HCT116 (cell line): Measurements from ENCODE around the gene TOX4. TPM values are rescaled to one million over a fixed set of nuclear protein-coding genes. Genes with fewer than 3 reads are reported as not detected.

Experiments used
- ATAC-seq: fragments of 200-7000 bp; cut with Tn5 transposase; 2 replicates; pipeline ENCODE4 v1.9.1; 2020; ENCODE audit warnings: mild to moderate bottlenecking, moderate library complexity
- Bru-seq: library from RNA; stranded (reverse); fragments of 400-500 nt; gene quantifications from one replicate; lab custom pipeline; 2021; lab: Mats Ljungman, UMichigan
- BruChase-seq, 2 experiments: library from RNA; stranded (reverse); fragments of 400-500 nt; gene quantifications; one replicate each; lab custom pipeline; 2021; lab: Mats Ljungman, UMichigan
- BruUV-seq: library from RNA; stranded (reverse); fragments of 400-500 nt; replicated peaks from 2 replicates; lab custom pipeline; 2021; lab: Mats Ljungman, UMichigan
- CTCF ChIA-PET: fragments of 300-600 bp; sonication (Branson Sonifier 250); formaldehyde crosslinking; loops from one replicate; lab custom pipeline; 2021; ENCODE audit warnings: antibody characterized with exemption; lab: Charles Lee
- POLR2A ChIA-PET: fragments of 300-600, 350-600 bp; sonication (Branson Sonifier 250); formaldehyde crosslinking; loops from one replicate; lab custom pipeline; 2021; ENCODE audit warnings: antibody characterized with exemption; lab: Charles Lee
- RAD21 ChIA-PET, 2 experiments: fragments of 300-600 bp; sonication (Branson Sonifier 250); formaldehyde crosslinking; loops; one replicate each; lab custom pipeline; 2023; ENCODE audit warnings: low total read pairs in 2 of 2; ENCODE audit not compliant: uncharacterized antibody in 2 of 2, unreplicated experiment in 2 of 2, low non-redundant PET in 1 of 2; lab: Charles Lee
- DNase-seq: peaks from one replicate; pipeline ENCODE4 v3.0.0-alpha.2; 2010; ENCODE audit warnings: low read depth, low spot score
- H2AFZ ChIP-seq: fragments of 200-600 bp; shearing (Covaris generic), sonication (generic); 2 replicates; pipeline ENCODE4 v1.6.1; 2017; ENCODE audit warnings: low read depth, mixed run types, mixed read lengths, antibody characterized with exemption, low read length; ENCODE audit not compliant: poor library complexity, severe bottlenecking
- H3K27ac ChIP-seq: 2 replicates; pipeline ENCODE4 v1.5.1; 2012; ENCODE audit warnings: low read depth, low read length
- H3K27me3 ChIP-seq: fragments of 200-600 bp; sonication (generic); 2 replicates; pipeline ENCODE4 v1.6.1; 2016; ENCODE audit warnings: mixed run types, low read length, mixed read lengths; ENCODE audit not compliant: insufficient read depth
- H3K36me3 ChIP-seq, 2 experiments: fragments of 200-500 bp in 1 of 2; fragments of 200-600 bp in 1 of 2; sonication (Bioruptor generic) in 1 of 2; sonication (generic) in 1 of 2; 2 replicates each; pipeline versions ENCODE4 v1.5.1 to v1.6.1; 2014 to 2016; ENCODE audit warnings: low read length in 2 of 2, inconsistent platforms in 1 of 2, mixed read lengths in 1 of 2, mixed run types in 1 of 2; ENCODE audit not compliant: insufficient read depth in 2 of 2, control insufficient read depth in 1 of 2
- H3K4me1 ChIP-seq, 2 experiments: fragments of 200-600 bp in 1 of 2; sonication (generic) in 1 of 2; 2 replicates each; pipeline versions ENCODE4 v1.5.1 to v1.6.1; 2012 to 2017; ENCODE audit warnings: low read length in 2 of 2, inconsistent platforms in 1 of 2, mild to moderate bottlenecking in 1 of 2, mixed read lengths in 1 of 2, mixed run types in 1 of 2, moderate library complexity in 1 of 2; ENCODE audit not compliant: insufficient read depth in 2 of 2, control insufficient read depth in 1 of 2
- H3K4me2 ChIP-seq: fragments of 200-600 bp; sonication (generic); 2 replicates; pipeline ENCODE4 v1.6.1; 2017; ENCODE audit warnings: mixed run types, low read length, mixed read lengths
- H3K4me3 ChIP-seq, 2 experiments: fragments of 200-600 bp in 1 of 2; sonication (generic) in 1 of 2; replicated peaks in 1 of 2; 2 replicates each; pipeline ENCODE4 v1.5.1; 2011 to 2016; ENCODE audit warnings: low read length in 2 of 2, control low read depth in 1 of 2, low read depth in 1 of 2, mild to moderate bottlenecking in 1 of 2, mixed read lengths in 1 of 2, mixed run types in 1 of 2
- H3K79me2 ChIP-seq: fragments of 200-600 bp; sonication (generic); 2 replicates; pipeline ENCODE4 v1.6.1; 2017; ENCODE audit warnings: mild to moderate bottlenecking, mixed run types, low read length, moderate library complexity, mixed read lengths; ENCODE audit not compliant: insufficient read depth
- H3K9ac ChIP-seq: fragments of 200-600 bp; sonication (generic); 2 replicates; pipeline ENCODE4 v1.6.1; 2016; ENCODE audit warnings: low read length, mixed read lengths
- H3K9me2 ChIP-seq: fragments of 200-600 bp; sonication (generic), shearing (Covaris generic); 2 replicates; pipeline ENCODE4 v1.6.1; 2017; ENCODE audit warnings: mixed run types, mild to moderate bottlenecking, moderate library complexity; ENCODE audit not compliant: insufficient read depth
- H3K9me3 ChIP-seq, 2 experiments: fragments of 200-500 bp in 1 of 2; fragments of 200-600 bp in 1 of 2; sonication (Bioruptor generic) in 1 of 2; sonication (generic) in 1 of 2; 2 replicates each; pipeline ENCODE4 v1.6.1; 2014 to 2017; ENCODE audit warnings: low read length in 2 of 2, mixed read lengths in 2 of 2, inconsistent platforms in 1 of 2, low read depth in 1 of 2, mild to moderate bottlenecking in 1 of 2, mixed run types in 1 of 2, moderate library complexity in 1 of 2; ENCODE audit not compliant: control insufficient read depth in 1 of 2, insufficient read depth in 1 of 2
- H4K20me1 ChIP-seq: fragments of 200-600 bp; sonication (generic), shearing (Covaris generic); 2 replicates; pipeline ENCODE4 v1.6.1; 2017; ENCODE audit warnings: mixed run types, mild to moderate bottlenecking, moderate library complexity; ENCODE audit not compliant: insufficient read depth
- CBX3 ChIP-seq: IDR thresholded peaks from 2 replicates; pipeline ENCODE4 v1.6.1; 2012; ENCODE audit warnings: low read depth
- EGR1 ChIP-seq: IDR thresholded peaks from 2 replicates; pipeline ENCODE4 v1.6.1; 2012; ENCODE audit warnings: low read depth
- ELF1 ChIP-seq: IDR thresholded peaks from 2 replicates; pipeline ENCODE4 v1.6.1; 2012; ENCODE audit warnings: low read depth, borderline replicate concordance
- FOSL1 ChIP-seq: IDR thresholded peaks from 2 replicates; pipeline ENCODE4 v1.6.1; 2012; ENCODE audit warnings: low read depth
- POLR2AphosphoS5 ChIP-seq: IDR thresholded peaks from 2 replicates; pipeline ENCODE4 v1.6.1; 2011; ENCODE audit warnings: mild to moderate bottlenecking, low read depth, low read length, moderate library complexity
- SIN3A ChIP-seq: IDR thresholded peaks from 2 replicates; pipeline ENCODE4 v1.6.1; 2012; ENCODE audit warnings: low read depth
- SP1 ChIP-seq: IDR thresholded peaks from 2 replicates; pipeline ENCODE4 v1.6.1; 2012; ENCODE audit warnings: low read depth
- SRF ChIP-seq: IDR thresholded peaks from 2 replicates; pipeline ENCODE4 v1.6.1; 2012; ENCODE audit warnings: low read depth
- YY1 ChIP-seq: IDR thresholded peaks from 2 replicates; pipeline ENCODE4 v1.6.1; 2011; ENCODE audit warnings: low read length, low read depth, moderate library complexity, mild to moderate bottlenecking; ENCODE audit not compliant: insufficient replicate concordance; ENCODE audit errors: extremely low read depth
- ZFX ChIP-seq: fragments of 450-650 bp; IDR thresholded peaks from 2 replicates; pipeline ENCODE4 v1.6.1; 2017
- intact Hi-C: fragments of 100-400 bp; cut with micrococcal nuclease; formaldehyde crosslinking; loops from 2 replicates; pipeline ENCODE4 v1.10.0; 2022
- long read RNA-seq: library from polyadenylated mRNA; unstranded; transcript quantifications from one replicate; pipeline ENCODE4 v2.0.0, GENCODE V29; 2021; ENCODE audit not compliant: unreplicated experiment
- polyA plus RNA-seq: library from polyadenylated mRNA; unstranded; fragments of >200 nt; gene quantifications from 2 replicates; pipeline ENCODE4 v1.2.1, GENCODE V29; 2012; ENCODE audit warnings: missing spikeins
- total RNA-seq: library from RNA; stranded (reverse); gene quantifications from one replicate; pipeline ENCODE4 v1.2.1, GENCODE V29; 2021; ENCODE audit not compliant: unreplicated experiment
- TF ChIP-seq, protein P1 (sequence below), 3 experiments: fragments of 200-600 bp in 1 of 3; sonication (generic) in 1 of 3; IDR thresholded peaks in 2 of 3; conservative IDR thresholded peaks in 1 of 3; 2 replicates each; pipeline ENCODE4 v1.5.1; 2012 to 2017; ENCODE audit warnings: low read depth in 2 of 3, low read length in 2 of 3, antibody characterized with exemption in 1 of 3, borderline replicate concordance in 1 of 3, control low read depth in 1 of 3, mild to moderate bottlenecking in 1 of 3, mixed read lengths in 1 of 3, mixed run types in 1 of 3, moderate library complexity in 1 of 3; ENCODE audit not compliant: insufficient read depth in 1 of 3
- TF ChIP-seq, protein P2 (sequence below): IDR thresholded peaks from 2 replicates; pipeline ENCODE4 v1.6.1; 2012

TOX4 gene
- total RNA-seq (58.5 TPM), Bru-seq, nascent RNA (percentile 79 among the genes with signal in this experiment), BruChase-seq, experiment 1, labeled RNA remaining after a 6-hour chase (percentile 90 among the genes with signal in this experiment), BruChase-seq, experiment 2, labeled RNA remaining after a 2-hour chase (percentile 84 among the genes with signal in this experiment)
- polyA plus RNA-seq, result 53.8 and 62.3 TPM in 2 replicates
- long read RNA-seq, full-length matches to known transcripts, result 10 of 42 reads
- long read RNA-seq, partial matches to known transcripts, result 21 of 42 reads
- long read RNA-seq, other reads (novel, unspliced or antisense), result 11 of 42 reads

DNA sequence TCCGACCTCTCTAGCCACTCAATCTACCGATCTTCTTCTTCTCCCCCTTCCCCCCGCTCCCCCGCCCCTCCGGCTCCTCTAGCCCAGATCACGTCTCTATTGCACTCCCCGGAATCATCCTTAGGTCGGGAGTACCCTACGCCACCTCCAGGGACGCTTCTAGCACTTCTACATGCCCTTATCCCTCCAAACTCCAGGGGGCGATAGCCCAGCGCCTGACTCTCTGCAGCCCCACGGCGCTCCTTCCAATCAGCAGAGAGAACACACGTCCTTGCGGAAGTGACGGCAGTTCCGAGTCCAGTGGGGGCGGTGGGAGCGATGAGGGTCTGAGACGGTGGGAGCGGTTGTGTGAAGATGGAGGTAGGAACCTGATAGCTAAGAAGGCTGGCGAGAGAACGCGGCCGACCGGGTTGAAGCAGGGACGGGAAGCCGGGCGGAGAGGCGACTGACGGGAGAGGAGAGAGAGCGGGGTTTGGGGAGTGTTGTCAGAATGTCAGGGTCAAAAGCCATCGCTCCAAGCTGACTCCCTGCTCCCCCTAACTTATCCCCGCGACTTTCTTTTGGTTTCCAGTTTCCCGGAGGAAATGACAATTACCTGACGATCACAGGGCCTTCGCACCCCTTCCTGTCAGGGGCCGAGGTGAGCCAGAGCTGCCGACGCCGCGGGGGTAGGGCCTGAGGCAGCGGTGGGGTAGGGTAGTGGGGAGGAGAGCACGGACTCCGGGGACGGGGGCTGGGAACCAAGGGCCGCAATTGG lies at the start of gene TOX4, which contains the start of gene RAB2B:
Gene TOX4 (plus strand): TSS at position 271 of the 757 bp plus-strand sequence. CDS start 84 bp downstream, at position 355.
Gene RAB2B (minus strand): TSS at position 35 of the 757 bp plus-strand sequence. CDS start 87 bp downstream, outside the sequence.
- Histone ChIP-seq H4K20me1 (no peaks in the 10 kb centered on the region), H3K4me3 (peak within 1 kb of the TSS; percentile 97 to 99), H3K9ac (peak within 1 kb of the TSS; percentile 80), H3K27ac (peak within 1 kb of the TSS; percentile 59), H3K36me3 (peaks cover 5 to 13% of the 10 kb centered on the region in 2 experiments; a peak in 2 of 4 replicates), H3K79me2 (peaks cover 43% of the 10 kb centered on the region), H3K9me2 (no peaks in the 10 kb centered on the region), H3K4me2 (peak within 1 kb of the TSS; percentile 78), H3K27me3 (no peaks in the 10 kb centered on the region), H3K9me3 (no peaks in the 10 kb centered on the region), H3K4me1 (peaks cover 8 to 14% of the 10 kb centered on the region in 2 experiments), H2AFZ (peak within 1 kb of the TSS; percentile 81)
- TSS peak; percentile 61 for BruUV-seq
- ChIA-PET RAD21 (no interaction called here), POLR2A (interaction anchor here (0.6 to 1.3 kb wide), 5 partner anchors 21 to 1980 kb away, joined by 3 to 9 read pairs (median 3); partner anchors contain the start of genes CHD8 and METTL3), CTCF (interaction anchor here (0.6 to 2.7 kb wide), 7 partner anchors 11 to 96 kb away, joined by 3 to 8 read pairs (median 4); partner anchors contain the start of genes CHD8 and SUPT16H)
- intact Hi-C loops, result loop anchor here (1.0 to 2.0 kb wide), 3 partner anchors 21 to 40 kb away; partner anchors contain the start of genes CHD8 and METTL3
- ATAC-seq (peak; percentile 96), DNase-seq (peak; percentile 97)
- TF ChIP-seq ELF1 (peak; percentile 74), ZFX (peak; percentile 18; the same call in 1 of the 2 replicates), FOSL1 (no peak), EGR1 (peak; percentile 52; the same call in 1 of the 2 replicates), YY1 (peak; percentile 63), SIN3A (peak; percentile 48), POLR2AphosphoS5 (peak; percentile 73), SRF (no peak), CBX3 (0 out of 2 replicates have a peak, but pooled peaks have one; percentile 44), SP1 (peak; percentile 69)
- TF ChIP-seq, protein P1, sequence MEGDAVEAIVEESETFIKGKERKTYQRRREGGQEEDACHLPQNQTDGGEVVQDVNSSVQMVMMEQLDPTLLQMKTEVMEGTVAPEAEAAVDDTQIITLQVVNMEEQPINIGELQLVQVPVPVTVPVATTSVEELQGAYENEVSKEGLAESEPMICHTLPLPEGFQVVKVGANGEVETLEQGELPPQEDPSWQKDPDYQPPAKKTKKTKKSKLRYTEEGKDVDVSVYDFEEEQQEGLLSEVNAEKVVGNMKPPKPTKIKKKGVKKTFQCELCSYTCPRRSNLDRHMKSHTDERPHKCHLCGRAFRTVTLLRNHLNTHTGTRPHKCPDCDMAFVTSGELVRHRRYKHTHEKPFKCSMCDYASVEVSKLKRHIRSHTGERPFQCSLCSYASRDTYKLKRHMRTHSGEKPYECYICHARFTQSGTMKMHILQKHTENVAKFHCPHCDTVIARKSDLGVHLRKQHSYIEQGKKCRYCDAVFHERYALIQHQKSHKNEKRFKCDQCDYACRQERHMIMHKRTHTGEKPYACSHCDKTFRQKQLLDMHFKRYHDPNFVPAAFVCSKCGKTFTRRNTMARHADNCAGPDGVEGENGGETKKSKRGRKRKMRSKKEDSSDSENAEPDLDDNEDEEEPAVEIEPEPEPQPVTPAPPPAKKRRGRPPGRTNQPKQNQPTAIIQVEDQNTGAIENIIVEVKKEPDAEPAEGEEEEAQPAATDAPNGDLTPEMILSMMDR (IDR thresholded peaks at IDR 0.05 in 2 of 3, conservative IDR thresholded peaks at IDR 0.05 in 1 of 3; ENCODE audit: borderline replicate concordance in 1 of 3, insufficient read depth in 1 of 3, low read depth in 2 of 3, low read length in 2 of 3), result peak; percentile 78 to 99 (median 88)
- TF ChIP-seq, protein P2, sequence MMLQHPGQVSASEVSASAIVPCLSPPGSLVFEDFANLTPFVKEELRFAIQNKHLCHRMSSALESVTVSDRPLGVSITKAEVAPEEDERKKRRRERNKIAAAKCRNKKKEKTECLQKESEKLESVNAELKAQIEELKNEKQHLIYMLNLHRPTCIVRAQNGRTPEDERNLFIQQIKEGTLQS, result no peak
